ENCODE results near the gene MYO5A.

MYO5A gene

DNA sequence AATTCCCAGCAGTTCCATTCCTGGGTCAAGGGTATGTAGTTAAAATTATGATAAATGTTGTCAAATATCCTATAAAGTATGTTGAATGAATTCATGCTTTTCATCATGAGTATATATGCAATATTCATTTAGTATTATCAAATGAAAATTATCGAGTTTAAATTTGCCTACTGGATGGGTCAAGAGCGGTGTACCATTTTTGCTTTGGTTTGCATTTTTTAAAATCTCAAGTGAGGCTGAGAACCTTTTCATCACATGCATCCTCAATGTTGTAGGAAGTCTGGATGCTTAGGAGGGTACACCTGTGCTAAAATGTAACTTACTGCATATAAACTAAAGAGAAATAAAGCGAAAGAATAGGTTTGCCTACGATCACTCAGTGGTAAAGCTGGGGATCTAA, 137.6 kb downstream of the MYO5A start:
- DNase-seq (ENCODE audit: insufficient read length, low spot score) = no peak
- TF ChIP-seq POU2F2 (IDR thresholded peaks at IDR 0.05; ENCODE audit: low read depth, low read length) = no peak
- no peak for TF ChIP-seq PAX5 (IDR thresholded peaks at IDR 0.05; ENCODE audit: insufficient read depth, low read length, severe bottlenecking)
- TF ChIP-seq POLR2A (IDR thresholded peaks at IDR 0.05; ENCODE audit: low read depth, low read length) = no peak
- no peak for TF ChIP-seq TAF1 (IDR thresholded peaks at IDR 0.05; ENCODE audit: low read depth, low read length)
- FAIRE-seq = no peak

DNA sequence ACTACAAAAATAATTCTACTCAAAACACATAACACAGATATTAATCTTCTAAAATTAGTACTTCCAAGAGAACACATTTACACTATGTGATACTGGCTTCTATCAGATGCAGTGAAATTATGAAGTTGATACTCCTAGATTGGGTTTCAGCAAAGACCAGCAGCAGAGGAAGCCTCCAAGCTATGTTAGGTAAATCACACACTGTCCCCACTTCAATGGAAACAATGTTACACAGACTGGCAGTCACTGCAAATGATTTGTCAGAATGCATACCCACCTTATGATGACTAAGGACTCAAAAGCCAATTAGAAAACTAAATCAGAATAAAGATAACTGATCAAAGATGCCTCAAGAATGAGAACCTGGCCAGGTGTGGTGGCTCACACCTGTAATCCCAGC, 143.0 kb downstream of the MYO5A start:
- DNase-seq (ENCODE audit: insufficient read length, low spot score) (no peak), FAIRE-seq (no peak)

DNA sequence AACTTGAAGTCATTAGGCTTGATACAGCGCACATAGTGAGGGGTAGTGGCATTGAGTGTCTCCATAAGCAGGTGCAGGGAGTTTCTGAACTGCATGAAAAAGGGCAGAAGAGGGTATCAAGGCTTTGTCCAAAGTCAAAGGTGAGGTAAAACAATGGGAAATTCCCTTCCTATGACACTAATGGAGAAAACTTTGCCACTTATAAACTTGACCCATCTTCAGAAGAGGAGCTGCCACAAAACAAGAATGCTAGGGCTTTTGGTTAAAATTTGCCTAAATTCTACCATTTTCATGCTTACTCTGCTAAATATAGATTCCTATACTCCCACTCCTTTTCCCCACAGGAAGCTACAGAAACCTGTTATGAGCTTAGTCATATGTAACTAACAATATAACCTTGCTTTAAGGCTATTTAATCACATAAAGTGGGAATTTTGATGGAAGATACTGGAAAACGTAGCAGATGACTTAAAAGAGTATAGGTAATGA, 145.5 kb downstream of the MYO5A start:
- FAIRE-seq = no peak
- TF ChIP-seq TAF1 (IDR thresholded peaks at IDR 0.05; ENCODE audit: low read depth, low read length) (no peak), SPI1 (IDR thresholded peaks at IDR 0.05; ENCODE audit: low read depth, low read length) (no peak), POLR2A (IDR thresholded peaks at IDR 0.05; ENCODE audit: low read depth, low read length) (no peak), POLR2AphosphoS5 (IDR thresholded peaks at IDR 0.05; ENCODE audit: low read depth, low read length) (no peak), PAX5 (IDR thresholded peaks at IDR 0.05; ENCODE audit: insufficient read depth, low read length, severe bottlenecking) (no peak)
- no peak for DNase-seq (ENCODE audit: insufficient read length, low spot score)

More for the DNA sequence above, 143.0 kb downstream of the MYO5A start:
- TF ChIP-seq POLR2AphosphoS5 (IDR thresholded peaks at IDR 0.05; ENCODE audit: low read depth, low read length) (no peak), TAF1 (IDR thresholded peaks at IDR 0.05; ENCODE audit: low read depth, low read length) (no peak), PAX5 (IDR thresholded peaks at IDR 0.05; ENCODE audit: insufficient read depth, low read length, severe bottlenecking) (no peak), POLR2A (IDR thresholded peaks at IDR 0.05; ENCODE audit: low read depth, low read length) (no peak), SPI1 (IDR thresholded peaks at IDR 0.05; ENCODE audit: low read depth, low read length) (no peak), POU2F2 (IDR thresholded peaks at IDR 0.05; ENCODE audit: low read depth, low read length) (no peak)

DNA sequence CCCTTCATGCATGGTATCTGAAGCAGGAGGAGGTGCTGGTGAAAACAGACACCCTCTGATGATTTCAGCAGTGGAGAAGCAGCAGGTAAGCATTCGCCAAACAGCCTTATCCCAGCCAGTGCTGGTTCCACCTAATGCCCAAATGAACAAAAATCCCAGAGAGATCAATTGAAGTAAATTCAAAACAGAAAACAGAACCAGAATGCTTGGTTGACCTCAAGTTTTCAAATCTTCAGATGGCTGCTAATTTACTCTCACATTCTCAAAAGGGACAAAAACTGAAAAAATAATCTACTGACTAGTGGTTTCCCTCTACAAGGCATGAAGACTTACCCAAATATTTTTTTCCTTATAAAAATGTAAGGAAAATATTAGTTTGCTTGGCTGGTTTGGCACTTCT, 146.0 kb downstream of the MYO5A start:
- peak; percentile 74 for FAIRE-seq
- no peak for TF ChIP-seq POU2F2 (IDR thresholded peaks at IDR 0.05; ENCODE audit: low read depth, low read length)
- no peak for TF ChIP-seq SPI1 (IDR thresholded peaks at IDR 0.05; ENCODE audit: low read depth, low read length)
- no peak for TF ChIP-seq TAF1 (IDR thresholded peaks at IDR 0.05; ENCODE audit: low read depth, low read length)
- no peak for TF ChIP-seq POLR2A (IDR thresholded peaks at IDR 0.05; ENCODE audit: low read depth, low read length)
- TF ChIP-seq PAX5 (IDR thresholded peaks at IDR 0.05; ENCODE audit: insufficient read depth, low read length, severe bottlenecking) = no peak
- no peak for TF ChIP-seq POLR2AphosphoS5 (IDR thresholded peaks at IDR 0.05; ENCODE audit: low read depth, low read length)
- no peak for DNase-seq (ENCODE audit: insufficient read length, low spot score)

DNA sequence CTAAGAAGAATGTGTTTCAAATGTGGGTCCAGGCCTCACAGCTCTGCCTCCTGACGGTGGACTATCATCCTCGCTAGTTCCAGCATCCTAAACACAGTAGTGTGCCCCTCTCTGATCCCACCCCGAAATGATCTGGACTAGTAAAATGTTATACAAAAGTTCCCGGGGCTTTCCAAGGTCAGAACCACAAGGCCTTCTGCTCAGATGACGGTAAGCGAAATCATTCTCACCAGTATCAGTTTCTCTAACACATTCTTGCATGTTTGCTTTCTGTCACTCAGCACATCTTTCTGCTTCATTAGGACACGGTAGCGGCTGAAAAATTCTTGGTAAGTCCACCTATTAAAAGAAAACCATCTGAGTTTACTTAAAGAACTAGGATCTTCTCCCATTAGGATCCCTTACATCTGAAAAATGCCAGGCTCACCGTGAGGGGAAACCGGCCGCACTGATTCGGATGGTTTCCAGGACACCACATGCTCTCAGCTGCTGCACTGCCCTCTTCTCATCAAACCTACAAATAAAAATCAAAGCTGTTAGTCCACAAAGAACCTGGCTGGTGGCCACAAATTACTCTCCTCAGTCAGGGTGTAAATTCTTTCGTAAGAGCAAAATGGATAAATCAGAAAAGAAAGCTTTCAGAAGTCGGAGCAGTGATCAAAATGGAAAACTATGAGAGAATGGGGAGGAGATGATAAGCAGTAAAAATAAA, 149.1 kb downstream of the MYO5A start:
- FAIRE-seq (peak; percentile 91), DNase-seq (ENCODE audit: insufficient read length, low spot score) (peak; percentile 25)
- TF ChIP-seq POLR2A (IDR thresholded peaks at IDR 0.05; ENCODE audit: low read depth, low read length) (0 out of 2 replicates have a peak, but pooled peaks have one; percentile 14), SPI1 (IDR thresholded peaks at IDR 0.05; ENCODE audit: low read depth, low read length) (no peak)

DNA sequence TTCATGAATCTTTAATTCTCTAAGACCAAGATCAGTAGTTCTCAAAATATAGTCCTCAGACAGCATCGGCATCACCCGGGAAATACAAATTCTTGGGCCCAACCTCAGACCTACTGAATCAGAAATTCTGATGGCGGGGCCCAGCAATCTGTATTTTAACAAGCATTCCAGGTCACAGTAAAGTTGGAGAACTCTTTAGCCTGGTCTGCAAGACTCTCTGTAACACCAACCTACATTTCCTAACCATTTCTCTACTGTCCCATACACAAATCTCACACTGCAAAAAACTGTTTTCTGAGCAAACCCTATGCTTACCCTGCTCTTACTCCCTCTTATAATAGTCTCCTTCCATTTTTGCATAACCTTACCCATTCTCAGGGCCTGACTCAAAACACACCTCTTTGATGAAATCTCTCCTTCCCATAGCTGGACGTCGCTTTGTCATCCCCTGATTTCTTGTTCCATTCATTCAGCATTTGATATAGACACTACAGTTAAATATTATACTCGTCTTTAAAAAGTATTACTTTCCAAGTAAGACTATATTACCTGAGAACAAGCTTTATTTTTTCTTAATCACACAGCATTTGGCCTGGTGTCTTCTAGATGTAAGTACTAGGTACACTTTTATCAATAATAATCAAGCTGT, 149.8 kb downstream of the MYO5A start:
- FAIRE-seq (peak; percentile 87), DNase-seq (ENCODE audit: insufficient read length, low spot score) (peak; percentile 23)
- TF ChIP-seq POU2F2 (IDR thresholded peaks at IDR 0.05; ENCODE audit: low read depth, low read length) = peak; percentile 73; the same call in 1 of the 2 replicates
- TF ChIP-seq PAX5 (IDR thresholded peaks at IDR 0.05; ENCODE audit: insufficient read depth, low read length, severe bottlenecking) = no peak
- TF ChIP-seq POLR2AphosphoS5 (IDR thresholded peaks at IDR 0.05; ENCODE audit: low read depth, low read length) = no peak

DNA sequence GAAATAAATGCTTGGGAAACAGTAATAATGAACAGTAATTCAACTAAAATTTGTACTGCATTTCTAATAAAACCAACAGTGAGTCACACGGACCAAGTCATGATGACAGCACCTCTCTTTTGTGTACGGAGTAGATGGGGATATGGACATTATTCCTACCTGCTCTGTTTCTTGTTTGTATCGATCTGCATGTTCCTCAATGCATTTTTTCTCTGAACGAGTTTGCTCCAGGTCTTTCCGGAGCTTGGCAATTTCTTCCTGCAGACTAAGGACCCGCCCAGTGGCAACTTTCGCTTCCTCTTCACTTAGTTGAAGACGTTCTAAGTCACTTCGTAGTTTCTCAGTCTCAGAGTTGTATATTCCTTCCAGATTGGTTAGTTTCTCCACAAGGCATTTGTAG, 158.7 kb downstream of the MYO5A start:
- no peak for DNase-seq (ENCODE audit: insufficient read length, low spot score)
- no peak for TF ChIP-seq POU2F2 (IDR thresholded peaks at IDR 0.05; ENCODE audit: low read depth, low read length)
- TF ChIP-seq SPI1 (IDR thresholded peaks at IDR 0.05; ENCODE audit: low read depth, low read length) = 0 out of 2 replicates have a peak, but pooled peaks have one; percentile 7
- FAIRE-seq = no peak

DNA sequence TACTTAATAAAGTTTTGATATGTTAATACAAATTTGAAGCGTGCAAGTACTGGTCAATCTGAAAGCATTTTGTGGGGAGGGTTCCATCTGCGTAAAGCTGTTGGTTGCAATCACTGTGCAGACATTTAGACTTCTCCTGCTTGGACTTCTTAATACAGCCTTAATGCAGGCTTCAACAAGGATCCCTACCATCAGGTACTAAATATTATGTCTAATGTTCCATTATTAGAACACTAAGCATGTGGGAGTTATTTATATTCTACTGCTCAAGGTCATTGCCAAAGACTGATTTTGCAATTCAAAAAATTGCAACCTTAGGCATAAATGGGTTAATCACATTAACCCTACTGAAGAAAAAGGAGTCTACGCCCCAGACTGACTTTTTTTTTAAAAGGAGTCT, 159.2 kb downstream of the MYO5A start:
- FAIRE-seq = no peak
- TF ChIP-seq POLR2AphosphoS5 (IDR thresholded peaks at IDR 0.05; ENCODE audit: low read depth, low read length) = no peak
- no peak for TF ChIP-seq TAF1 (IDR thresholded peaks at IDR 0.05; ENCODE audit: low read depth, low read length)
- TF ChIP-seq PAX5 (IDR thresholded peaks at IDR 0.05; ENCODE audit: insufficient read depth, low read length, severe bottlenecking) = no peak
- TF ChIP-seq SPI1 (IDR thresholded peaks at IDR 0.05; ENCODE audit: low read depth, low read length) = no peak
- no peak for TF ChIP-seq POU2F2 (IDR thresholded peaks at IDR 0.05; ENCODE audit: low read depth, low read length)
- no peak for TF ChIP-seq POLR2A (IDR thresholded peaks at IDR 0.05; ENCODE audit: low read depth, low read length)
- DNase-seq (ENCODE audit: insufficient read length, low spot score) = no peak

DNA sequence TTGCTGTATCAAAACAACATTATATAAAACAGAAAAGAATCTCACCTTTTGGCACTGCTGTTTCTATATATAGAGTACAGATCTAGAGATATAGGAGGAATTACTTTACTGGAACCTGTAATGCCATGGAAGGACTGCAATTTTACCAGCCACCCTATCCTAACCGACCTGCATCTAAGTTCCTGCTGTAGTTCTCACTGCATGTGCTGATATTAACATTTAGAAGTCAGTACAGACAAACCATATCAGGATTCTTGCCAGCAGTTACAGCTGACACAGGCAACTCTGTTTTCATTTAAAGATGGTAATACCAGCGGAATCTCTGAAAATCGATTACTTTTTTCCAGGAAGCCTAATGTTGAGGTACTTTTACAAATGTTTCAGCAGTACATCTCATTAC, 159.7 kb downstream of the MYO5A start:
- FAIRE-seq (no peak), DNase-seq (ENCODE audit: insufficient read length, low spot score) (no peak)
- TF ChIP-seq TAF1 (IDR thresholded peaks at IDR 0.05; ENCODE audit: low read depth, low read length) (no peak), POLR2AphosphoS5 (IDR thresholded peaks at IDR 0.05; ENCODE audit: low read depth, low read length) (no peak), SPI1 (IDR thresholded peaks at IDR 0.05; ENCODE audit: low read depth, low read length) (no peak), PAX5 (IDR thresholded peaks at IDR 0.05; ENCODE audit: insufficient read depth, low read length, severe bottlenecking) (no peak)

DNA sequence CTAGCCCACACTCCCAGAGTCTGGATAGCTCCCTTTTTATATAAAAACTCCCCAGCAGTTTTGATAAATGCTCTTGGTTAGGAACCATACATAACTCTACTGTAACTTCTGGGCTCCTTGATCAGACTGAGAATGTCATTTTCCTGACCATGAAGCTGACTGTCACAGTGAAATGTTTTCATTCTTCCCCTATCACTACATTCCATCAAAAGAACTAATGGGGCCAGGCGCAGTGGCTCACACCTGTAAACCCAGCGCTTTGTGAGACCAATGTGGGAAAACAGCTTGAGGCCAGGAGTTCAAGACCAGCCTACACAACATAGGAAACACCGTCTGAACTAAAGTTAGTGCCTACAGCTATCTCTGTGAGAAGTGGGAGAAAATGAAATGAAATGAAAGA, 160.3 kb downstream of the MYO5A start:
- TF ChIP-seq POLR2A (IDR thresholded peaks at IDR 0.05; ENCODE audit: low read depth, low read length) (no peak), TAF1 (IDR thresholded peaks at IDR 0.05; ENCODE audit: low read depth, low read length) (no peak), PAX5 (IDR thresholded peaks at IDR 0.05; ENCODE audit: insufficient read depth, low read length, severe bottlenecking) (no peak), POU2F2 (IDR thresholded peaks at IDR 0.05; ENCODE audit: low read depth, low read length) (no peak), POLR2AphosphoS5 (IDR thresholded peaks at IDR 0.05; ENCODE audit: low read depth, low read length) (no peak), SPI1 (IDR thresholded peaks at IDR 0.05; ENCODE audit: low read depth, low read length) (no peak)
- FAIRE-seq (no peak), DNase-seq (ENCODE audit: insufficient read length, low spot score) (no peak)
